Osteocyte (in vitro differentiated cells): ENCODE measurements around the gene CNN2. TPM values are rescaled to one million over a fixed set of nuclear protein-coding genes. Genes with fewer than 3 reads are reported as not detected.

Source experiments
- DNase-seq: peaks from one replicate; pipeline ENCODE4 v3.0.0; 2021; ENCODE audit warnings: mixed read lengths; ENCODE audit not compliant: unreplicated experiment; ENCODE audit errors: extremely low spot score
- H3K27ac Mint-ChIP-seq: one replicate; pipeline ENCODE4 v1.8.0; 2021; ENCODE audit warnings: mild to moderate bottlenecking, mixed read lengths; ENCODE audit not compliant: unreplicated experiment
- H3K27me3 Mint-ChIP-seq: one replicate; pipeline ENCODE4 v1.8.0; 2021; ENCODE audit warnings: mixed read lengths; ENCODE audit not compliant: unreplicated experiment
- H3K36me3 Mint-ChIP-seq: one replicate; pipeline ENCODE4 v1.8.0; 2021; ENCODE audit warnings: mixed read lengths; ENCODE audit not compliant: unreplicated experiment
- H3K4me1 Mint-ChIP-seq: one replicate; pipeline ENCODE4 v1.8.0; 2021; ENCODE audit warnings: mixed read lengths; ENCODE audit not compliant: unreplicated experiment
- H3K4me3 Mint-ChIP-seq: one replicate; pipeline ENCODE4 v1.8.0; 2021; ENCODE audit warnings: mild to moderate bottlenecking, moderate library complexity, mixed read lengths; ENCODE audit not compliant: unreplicated experiment
- H3K9me3 Mint-ChIP-seq: one replicate; pipeline ENCODE4 v1.8.0; 2021; ENCODE audit warnings: mixed read lengths; ENCODE audit not compliant: unreplicated experiment
- CTCF ChIP-seq: fragments of 200-600 bp; sonication (generic); IDR thresholded peaks from 2 replicates; pipeline ENCODE4 v1.5.0; 2021; ENCODE audit warnings: antibody characterized with exemption, mild to moderate bottlenecking, moderate library complexity
- total RNA-seq: library from RNA; stranded (reverse); gene quantifications from 2 replicates; pipeline ENCODE4 v1.2.1, GENCODE V29; 2021

Gene CNN2
- total RNA-seq, 1 donor from 2014 or later, result 327 TPM

GRCh38 chr19:1063909-1064660, 37.7 kb downstream of the CNN2 start:
- H3K36me3 Mint-ChIP-seq, result no peaks in the 10 kb centered on the region
- no peak overlapping the region for H3K4me3 Mint-ChIP-seq
- H3K4me1 Mint-ChIP-seq, result peaks cover 17% of the 10 kb centered on the region
- H3K27me3 Mint-ChIP-seq, result peaks cover 5% of the 10 kb centered on the region
- TF ChIP-seq CTCF, result no peak
- H3K9me3 Mint-ChIP-seq, result no peaks in the 10 kb centered on the region
- H3K27ac Mint-ChIP-seq, result no peak overlapping the region
- DNase-seq, result no peak

DNA sequence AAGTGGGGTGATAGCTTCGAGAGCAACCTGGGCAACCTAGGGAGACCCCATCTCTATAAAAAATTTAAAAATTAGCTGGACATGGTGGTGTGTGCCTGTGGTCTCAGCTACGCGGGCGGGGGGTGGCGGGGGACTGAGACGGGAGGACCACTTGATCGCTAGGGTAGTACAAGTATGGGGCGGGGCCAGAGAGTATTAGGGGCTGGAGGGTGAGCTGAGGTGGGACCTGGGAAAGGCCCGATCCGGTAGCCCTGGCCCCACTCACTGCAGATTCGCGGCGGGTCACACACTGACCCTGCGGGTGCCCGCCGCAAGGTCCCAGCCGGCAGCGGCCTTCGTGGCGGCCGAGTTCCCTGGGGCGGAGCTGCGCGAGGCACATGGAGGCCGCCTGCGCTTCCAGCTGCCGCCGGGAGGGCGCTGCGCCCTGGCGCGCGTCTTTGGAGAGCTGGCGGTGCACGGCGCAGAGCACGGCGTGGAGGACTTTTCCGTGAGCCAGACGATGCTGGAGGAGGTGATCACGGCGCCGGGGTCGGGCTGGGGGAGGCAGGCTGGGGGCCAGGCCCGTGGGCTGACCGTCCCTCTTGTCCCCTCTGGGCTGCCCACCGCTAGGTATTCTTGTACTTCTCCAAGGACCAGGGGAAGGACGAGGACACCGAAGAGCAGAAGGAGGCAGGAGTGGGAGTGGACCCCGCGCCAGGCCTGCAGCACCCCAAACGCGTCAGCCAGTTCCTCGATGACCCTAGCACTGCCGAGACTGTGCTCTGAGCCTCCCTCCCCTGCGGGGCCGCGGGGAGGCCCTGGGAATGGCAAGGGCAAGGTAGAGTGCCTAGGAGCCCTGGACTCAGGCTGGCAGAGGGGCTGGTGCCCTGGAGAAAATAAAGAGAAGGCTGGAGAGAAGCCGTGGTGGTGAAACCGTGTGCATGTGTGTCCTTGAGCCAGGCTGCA, 38.5 kb downstream of the CNN2 start:
- Mint-ChIP-seq H3K27ac (no peak overlapping the region), H3K27me3 (peaks cover 5% of the 10 kb centered on the region), H3K36me3 (no peaks in the 10 kb centered on the region), H3K4me1 (peaks cover 18% of the 10 kb centered on the region), H3K4me3 (peak overlapping the region; percentile 10), H3K9me3 (no peaks in the 10 kb centered on the region)
- TF ChIP-seq CTCF, result peak; percentile 71
- no peak for DNase-seq

DNA sequence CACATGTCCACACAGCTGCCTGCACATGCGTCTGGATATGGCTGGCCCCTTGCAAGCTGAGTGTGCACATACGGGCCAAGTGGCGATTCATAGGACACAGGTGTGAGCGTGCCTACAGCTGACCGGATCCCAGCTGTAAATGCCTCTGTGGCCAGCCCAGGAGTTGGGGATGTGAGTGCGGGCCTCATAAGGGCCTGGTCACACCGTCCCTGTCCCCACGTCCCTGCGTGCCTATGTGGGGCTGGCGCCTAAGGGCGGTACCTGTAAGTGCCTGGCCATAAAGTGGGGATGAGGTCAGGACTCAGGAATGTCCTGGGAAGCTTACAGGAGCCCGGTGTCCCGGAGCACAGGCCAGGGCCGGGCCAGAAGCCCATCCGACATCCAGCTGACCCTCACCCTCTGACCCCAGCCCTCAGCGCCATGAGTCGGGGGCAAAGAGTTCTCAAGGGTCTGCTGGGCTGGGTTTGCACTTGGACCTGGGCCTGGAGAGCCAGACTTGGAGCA, 39.2 kb downstream of the CNN2 start:
- Mint-ChIP-seq H3K4me3 (no peak overlapping the region), H3K27ac (no peak overlapping the region), H3K4me1 (peaks cover 18% of the 10 kb centered on the region), H3K36me3 (no peaks in the 10 kb centered on the region), H3K27me3 (peaks cover 5% of the 10 kb centered on the region), H3K9me3 (no peaks in the 10 kb centered on the region)
- TF ChIP-seq CTCF, result no peak
- DNase-seq, result no peak

DNA sequence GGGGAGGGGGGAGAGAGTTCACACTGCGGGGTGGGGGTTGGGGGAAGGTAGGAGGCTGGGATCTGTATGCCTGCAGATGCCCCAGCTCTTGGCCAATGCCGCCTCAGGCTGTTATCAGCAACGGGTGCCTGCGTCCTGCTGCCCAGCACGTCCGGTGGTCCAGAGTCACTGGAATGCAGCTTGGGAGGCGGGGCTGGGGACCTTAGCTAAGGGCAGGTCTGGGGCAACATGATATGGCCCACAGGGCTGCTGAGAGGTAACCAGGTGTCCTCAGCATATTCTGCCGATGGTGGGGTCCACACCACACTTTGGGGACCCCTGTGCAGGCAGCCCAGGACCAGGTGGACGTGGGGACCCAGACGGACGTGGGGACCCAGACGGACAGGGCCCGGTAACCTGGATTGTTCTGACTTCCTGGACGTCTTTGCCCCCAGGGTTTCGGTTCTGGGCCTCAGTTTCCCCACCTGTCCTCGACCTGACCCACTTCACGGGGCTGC, 39.9 kb downstream of the CNN2 start:
- Mint-ChIP-seq H3K27me3 (peaks cover 5% of the 10 kb centered on the region), H3K4me1 (peaks cover 18% of the 10 kb centered on the region), H3K9me3 (no peaks in the 10 kb centered on the region), H3K36me3 (no peaks in the 10 kb centered on the region), H3K27ac (no peak overlapping the region), H3K4me3 (no peak overlapping the region)
- no peak for TF ChIP-seq CTCF
- no peak for DNase-seq
